Activated CD4-positive, alpha-beta T cell treated with anti-CD3 and anti-CD28 coated beads for 24 hours (primary cell): ENCODE results near the gene FKBP15.
"Not testable (repeated sequence)": the region's sequence is repeated elsewhere in the genome, so short reads cannot be mapped to it uniquely, and the experiment has no call there.

Experiments
- DNase-seq, 2 donors: peaks; one replicate each; pipeline ENCODE4 v3.0.0-alpha.2; 2020; ENCODE audit warnings: low read depth in 2 of 2

The FKBP15 gene

DNA sequence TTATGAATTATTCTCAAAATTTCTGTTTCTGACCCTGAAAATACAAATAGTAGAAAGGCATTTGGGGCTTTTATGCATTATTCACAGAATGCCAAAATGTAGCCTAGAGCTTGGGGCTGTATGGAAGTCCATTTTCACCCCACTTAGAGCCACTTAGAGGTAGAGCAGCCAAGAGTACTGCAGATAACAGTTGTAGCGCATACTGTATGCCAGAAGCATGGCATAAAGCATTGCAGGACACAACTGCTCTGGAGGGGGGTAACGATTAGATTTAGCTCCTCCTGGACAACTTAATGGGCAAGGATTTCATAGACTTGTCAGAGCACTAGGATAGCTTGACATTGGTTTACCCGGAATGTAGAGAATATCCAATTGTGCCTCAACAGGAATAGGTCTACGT is 15.9 kb upstream of the FKBP15 start:
- DNase-seq: no peak

- DNase-seq: not testable (repeated sequence)
Observed at GRCh38 chr9:113235701-113236255, 14.7 kb upstream of the FKBP15 start.

DNA sequence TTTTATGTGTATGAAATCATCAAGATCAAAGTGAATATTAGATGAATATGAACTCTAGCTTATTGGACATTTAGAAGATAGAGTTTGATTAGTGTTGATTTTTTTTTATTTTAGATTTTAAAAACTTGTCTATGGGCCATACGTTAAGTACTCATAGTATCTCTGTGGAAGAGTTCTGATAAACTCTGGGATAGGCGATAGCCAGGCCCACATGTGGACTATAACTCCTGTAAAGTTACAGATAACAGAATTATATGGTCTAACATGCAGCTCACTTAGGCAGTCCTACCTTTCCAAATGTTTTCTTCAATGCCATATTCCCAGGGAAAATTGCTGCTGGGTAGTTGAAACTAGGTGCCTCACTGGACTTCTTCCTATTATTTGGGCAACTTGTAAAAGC is 10.6 kb upstream of the FKBP15 start:
- DNase-seq: no peak

DNA sequence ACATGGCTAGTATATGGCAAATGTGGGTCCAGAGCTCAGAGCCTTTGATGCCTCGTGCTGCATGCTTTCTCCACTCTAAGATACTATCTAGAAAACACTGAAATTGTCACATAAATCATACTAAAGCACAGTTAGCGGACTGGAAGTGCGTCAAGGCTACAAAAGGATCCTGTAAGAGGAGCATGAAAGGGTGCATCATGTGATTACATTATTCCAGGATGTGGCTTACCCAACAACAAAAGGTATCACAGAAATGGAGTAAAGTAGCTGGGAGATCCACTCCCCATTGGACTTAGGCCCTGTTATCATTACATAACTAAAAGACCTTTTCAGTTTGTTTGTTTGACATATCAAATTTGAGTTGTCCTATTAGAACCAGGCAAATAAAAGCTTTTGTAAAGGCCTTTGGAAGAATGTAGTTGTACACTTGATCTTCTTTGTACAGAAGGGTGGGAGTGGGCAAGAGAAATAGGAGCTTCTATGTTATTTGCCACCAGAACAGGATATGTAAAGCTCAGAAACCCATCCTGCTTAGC is 7.1 kb upstream of the FKBP15 start:
- no peak for DNase-seq

DNA sequence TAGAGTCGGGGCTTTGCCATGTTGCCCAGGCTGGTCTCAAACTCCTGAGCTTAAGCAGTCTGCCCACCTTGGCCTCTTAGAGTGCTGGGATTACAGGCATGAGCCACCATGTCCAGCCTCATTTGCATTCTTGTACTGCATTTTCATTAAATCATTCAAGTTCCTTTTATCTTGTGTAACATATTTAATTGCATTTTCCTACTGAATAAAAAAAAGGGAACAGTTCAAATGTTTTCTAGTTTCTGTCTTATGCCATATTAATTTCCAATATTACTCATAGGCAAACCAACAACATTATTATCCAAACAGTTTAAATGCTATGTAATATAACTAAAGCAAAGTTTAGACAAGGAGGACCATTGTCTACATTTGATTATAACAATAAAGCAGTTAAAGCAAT is 6.4 kb upstream of the FKBP15 start:
- no peak for DNase-seq

- DNase-seq: no peak
Observed at GRCh38 chr9:113223963-113224362, 2.9 kb upstream of the FKBP15 start.

DNA sequence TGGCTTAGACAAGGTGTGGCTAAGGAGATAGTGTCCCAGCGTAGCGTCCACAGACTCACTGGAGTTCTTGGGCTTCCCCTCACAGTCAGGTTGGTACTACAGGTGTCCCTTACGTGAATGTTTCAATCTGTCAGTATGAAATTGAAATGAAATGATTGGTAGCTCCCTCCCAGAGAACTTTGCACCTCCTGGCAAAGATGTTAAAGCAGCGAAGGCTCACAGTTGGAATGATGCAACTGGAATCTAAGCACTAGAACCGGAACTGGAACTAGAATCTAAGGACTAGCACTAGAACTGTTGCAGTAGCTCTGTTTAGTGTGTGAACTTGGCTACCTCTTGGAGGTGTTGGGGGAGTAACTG is 1.4 kb upstream of the FKBP15 start:
- no peak for DNase-seq

- no peak for DNase-seq
Observed at GRCh38 chr9:113221800-113222481, 864 bp upstream of the FKBP15 start.

DNA sequence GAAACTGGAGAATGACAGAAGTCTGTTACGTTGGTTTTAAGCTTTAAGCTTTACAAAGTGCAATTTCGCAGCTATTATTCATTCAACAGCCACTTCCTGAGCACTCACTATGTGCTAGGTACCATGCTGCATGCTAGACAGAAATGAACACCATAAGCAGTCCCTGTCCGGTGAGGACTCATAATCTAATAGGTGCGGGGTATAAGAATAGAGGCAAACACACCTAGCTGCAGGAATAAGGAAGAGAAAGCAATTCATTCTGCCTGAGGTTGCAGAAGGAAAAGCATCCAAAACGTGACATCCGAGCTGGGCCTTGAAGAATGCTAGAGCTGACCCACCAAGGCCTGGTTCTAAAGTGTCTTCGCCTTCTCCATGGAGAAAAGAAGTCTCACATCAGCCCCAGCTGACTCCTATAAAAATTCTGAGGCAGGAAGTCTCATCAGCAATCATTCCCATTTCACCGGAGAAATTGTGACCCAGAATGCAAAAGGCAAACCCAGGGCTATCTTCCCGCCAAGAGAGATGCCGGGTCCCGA is 542 bp downstream of the FKBP15 start:
- DNase-seq: no peak

DNA sequence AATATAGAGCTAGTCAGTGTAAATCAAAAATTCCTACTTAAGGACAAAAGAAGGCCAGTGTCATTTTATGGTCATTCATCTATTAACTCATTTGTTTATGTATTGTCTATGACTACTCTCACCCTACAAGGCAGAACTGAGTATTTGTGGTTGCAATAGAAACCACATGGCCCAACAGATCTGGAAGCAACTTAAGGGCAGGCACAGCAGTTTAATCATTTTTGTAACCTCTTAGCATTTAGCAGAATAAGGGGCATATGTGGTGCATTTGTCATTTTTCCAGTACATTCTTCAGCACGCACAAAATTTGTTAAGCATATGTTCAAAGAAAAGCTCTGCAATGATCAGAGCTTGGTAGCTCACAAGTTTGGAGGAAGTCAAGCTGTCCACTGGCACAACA is 1.1 kb downstream of the FKBP15 start:
- DNase-seq: no peak

DNA sequence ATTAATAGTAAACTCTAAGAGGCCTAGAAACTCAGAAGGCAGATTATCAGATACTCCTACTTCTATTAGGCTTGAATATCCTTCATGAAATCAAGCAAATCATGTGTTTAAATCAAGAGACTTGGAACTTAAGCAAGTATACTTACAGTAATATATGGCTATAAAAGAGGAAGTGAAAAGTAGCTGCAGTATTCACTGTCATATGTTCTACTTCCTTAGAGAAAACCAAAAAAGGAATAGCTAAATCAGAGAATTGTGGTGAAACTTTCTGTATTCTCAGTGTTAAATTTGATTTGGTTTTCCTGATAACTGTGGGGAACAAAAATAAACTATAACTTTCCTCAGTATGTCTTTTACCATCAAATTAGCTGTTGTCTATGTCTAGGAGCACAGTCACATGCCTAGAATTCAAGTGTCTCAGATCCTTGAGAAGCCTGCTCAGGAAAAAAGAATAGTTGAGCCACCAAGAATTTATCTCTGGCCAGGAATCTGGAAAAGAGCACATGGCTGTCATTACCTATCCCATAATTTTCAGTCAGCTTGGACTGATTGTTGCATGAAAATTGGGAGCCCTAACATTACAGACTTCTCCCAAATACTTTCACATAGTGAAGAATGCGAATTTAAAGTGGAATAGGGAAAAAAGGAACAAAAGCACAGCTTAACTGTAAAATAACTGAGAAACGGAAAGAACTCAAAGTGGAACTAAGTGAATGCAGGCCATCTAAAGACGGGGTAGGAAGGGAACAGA is 1.7 kb downstream of the FKBP15 start:
- no peak for DNase-seq

GRCh38 chr9:113216406-113216805 is 4.7 kb downstream of the FKBP15 start:
- DNase-seq: no peak

GRCh38 chr9:113215132-113215531 is 5.9 kb downstream of the FKBP15 start:
- no peak for DNase-seq

DNA sequence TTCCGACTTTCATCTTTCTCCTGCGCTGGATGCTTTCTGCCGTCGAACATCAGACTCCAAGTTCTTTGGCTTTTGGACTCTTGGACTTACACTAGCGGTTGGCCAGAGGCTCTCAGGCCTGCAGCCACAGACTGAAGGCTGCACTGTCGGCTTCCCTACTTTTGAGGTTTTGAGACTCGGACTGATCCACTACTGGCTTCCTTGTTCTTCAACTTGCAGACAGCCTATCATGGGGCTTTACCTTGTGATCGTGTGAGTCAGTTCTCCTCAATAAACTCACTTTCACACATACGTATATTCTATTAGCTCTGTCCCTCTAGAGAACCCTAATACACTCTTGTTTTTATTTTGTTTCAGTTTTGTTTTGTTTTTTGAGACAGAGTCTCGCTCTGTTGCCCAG is 10.3 kb downstream of the FKBP15 start:
- no peak for DNase-seq

DNA sequence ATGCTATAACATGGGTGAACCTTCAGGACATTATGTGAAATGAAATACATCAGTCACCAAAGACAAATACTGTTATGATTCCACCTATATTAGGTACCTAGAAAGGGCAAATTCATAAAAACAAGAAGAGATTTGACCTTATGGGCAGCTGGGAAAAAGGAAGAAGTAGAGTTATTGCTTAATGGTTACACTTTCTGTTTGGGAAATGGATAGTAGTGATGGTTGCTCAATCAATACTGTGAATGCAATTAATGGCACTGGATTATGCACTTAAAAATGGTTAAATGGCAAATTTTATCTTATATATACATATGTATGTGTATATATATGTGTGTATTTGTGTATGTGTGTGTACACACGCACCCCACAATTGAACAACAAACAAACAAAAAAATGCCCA is 15.2 kb downstream of the FKBP15 start:
- DNase-seq: no peak

DNA sequence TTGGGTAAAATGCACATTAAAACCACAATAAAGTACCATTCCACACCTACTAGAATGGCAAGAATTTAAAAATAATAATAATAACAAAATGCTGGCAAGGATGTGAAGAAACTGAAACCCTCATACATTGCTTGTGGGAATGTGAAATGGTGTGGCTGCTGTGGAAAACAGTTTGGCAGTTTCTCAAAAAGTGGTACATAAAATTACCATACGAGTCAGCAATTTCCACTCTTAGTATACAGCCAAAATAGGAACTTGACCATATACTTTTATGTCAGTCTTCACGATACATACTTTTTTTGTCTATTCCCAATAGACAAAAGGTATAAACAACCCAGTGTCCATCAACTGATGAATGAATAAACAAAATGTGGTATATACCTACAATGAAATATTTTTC is 15.6 kb downstream of the FKBP15 start:
- no peak for DNase-seq

DNA sequence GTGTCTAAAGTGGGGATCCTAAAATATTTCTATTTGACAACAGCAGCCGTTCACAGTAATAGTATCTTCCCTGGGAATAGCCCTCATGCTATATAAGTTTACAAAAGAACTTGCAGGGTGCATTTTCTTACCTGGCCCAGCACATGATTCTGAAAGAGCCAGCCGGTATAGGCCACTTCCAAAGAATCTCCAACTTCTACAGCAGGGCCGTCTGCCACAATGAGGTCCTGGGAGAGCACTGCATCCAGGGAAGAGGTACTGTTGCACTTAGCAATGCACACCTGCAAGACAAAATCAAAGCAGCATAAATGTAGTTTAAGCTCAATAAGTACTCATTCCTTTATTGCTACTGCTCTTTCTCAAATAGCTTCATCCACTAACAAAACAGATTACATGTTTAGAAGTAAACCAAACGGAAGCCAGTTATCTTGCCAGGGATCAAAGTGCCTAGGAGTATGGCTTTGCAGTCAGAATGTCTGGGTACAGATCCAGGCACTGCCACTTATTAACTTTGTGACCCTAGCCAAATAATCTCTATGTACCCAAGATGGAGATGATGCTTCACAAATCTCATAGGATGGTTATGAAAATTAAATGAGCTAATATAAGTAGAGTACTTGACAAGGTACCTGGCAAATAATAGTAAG is 21.3 kb downstream of the FKBP15 start:
- DNase-seq: no peak

DNA sequence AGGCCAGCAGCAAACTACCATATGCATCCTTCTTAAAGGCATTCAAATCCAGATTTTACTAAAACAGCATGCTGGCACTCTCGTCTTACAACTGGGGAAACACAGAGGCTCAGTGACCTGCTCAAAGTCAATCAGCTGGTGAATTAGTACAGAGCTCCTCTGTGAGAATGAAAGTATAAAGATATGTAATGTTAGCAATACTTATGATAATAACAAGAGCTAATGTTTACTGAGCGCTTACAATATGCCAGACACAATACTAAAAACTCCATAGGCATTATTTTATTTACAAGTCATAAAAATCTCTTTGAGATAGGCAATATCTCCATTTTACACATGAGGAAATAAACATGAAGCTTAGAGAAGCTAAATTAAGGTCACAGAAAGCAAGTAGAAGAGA is 28.6 kb downstream of the FKBP15 start:
- no peak for DNase-seq

DNA sequence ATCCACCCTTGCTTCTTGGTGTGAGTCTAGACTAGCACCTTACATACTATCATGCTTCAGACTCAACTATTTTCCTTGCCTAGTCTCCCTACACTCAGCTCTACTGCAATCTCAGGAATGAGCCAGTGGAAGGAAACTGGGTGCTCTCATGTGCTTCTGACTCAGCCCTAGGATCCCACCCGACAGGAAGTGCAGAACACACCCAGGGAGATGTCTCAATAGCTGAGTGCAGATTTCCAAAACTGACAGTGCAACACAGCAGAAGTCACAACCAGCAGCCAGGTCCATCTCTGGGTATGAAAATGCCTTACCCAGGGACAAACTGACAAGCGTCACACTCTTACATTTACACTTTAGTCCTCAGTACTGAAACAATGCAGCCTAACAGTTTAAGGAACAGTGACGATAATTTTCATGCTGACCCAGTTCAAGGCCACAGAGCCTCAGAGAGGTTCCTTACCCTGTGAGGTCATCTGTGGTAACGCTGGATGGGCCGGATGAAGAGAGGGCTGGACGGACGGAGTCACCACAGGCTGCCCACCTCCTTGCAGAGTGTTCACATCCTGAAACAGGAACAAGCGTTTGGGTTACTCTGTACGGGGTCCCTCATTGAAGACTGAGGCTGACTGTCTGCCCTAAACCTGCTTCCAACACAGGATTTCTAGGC is 33.0 kb downstream of the FKBP15 start:
- DNase-seq: no peak

- DNase-seq: no peak
Observed at GRCh38 chr9:113186137-113186755, 34.8 kb downstream of the FKBP15 start.

- no peak for DNase-seq
Observed at GRCh38 chr9:113185271-113185670, 35.8 kb downstream of the FKBP15 start.
